Upper lobe of left lung (tissue), 6 donors: ENCODE results near the gene PRC1. TPM values are rescaled to one million over a fixed set of nuclear protein-coding genes. Genes with fewer than 3 reads are reported as not detected.
A peak's percentile ranks its signal among the peaks of the same experiment; 100 is the strongest.

Experiments used
- ATAC-seq, 2 donors: fragments of 200-7000 bp; cut with Tn5 transposase; one replicate each; pipeline ENCODE4 v1.9.1; 2022; ENCODE audit warnings: mild to moderate bottlenecking in 2 of 2, moderate library complexity in 2 of 2; ENCODE audit not compliant: low FRiP score in 2 of 2
- DNase-seq, 2 donors: peaks; one replicate each; pipeline ENCODE4 v3.0.0-alpha.2; 2019 to 2020
- H3K27ac ChIP-seq, 4 donors: fragments of 200-600 bp; sonication (generic); one replicate each; pipeline ENCODE4 v1.5.1; 2016 to 2019
- H3K27me3 ChIP-seq, 4 donors: fragments of 200-600 bp; sonication (generic); one replicate each; pipeline ENCODE4 v1.5.1; 2017 to 2019
- H3K36me3 ChIP-seq, 4 donors: fragments of 200-600 bp; sonication (generic); one replicate each; pipeline ENCODE4 v1.5.1; 2016 to 2019
- H3K4me1 ChIP-seq, 4 donors: fragments of 200-600 bp; sonication (generic); one replicate each; pipeline ENCODE4 v1.5.1; 2018 to 2019
- H3K4me3 ChIP-seq, 4 donors: fragments of 200-600 bp; sonication (generic); one replicate each; pipeline ENCODE4 v1.5.1; 2017 to 2019; ENCODE audit warnings: mild to moderate bottlenecking in 2 of 4, moderate library complexity in 1 of 4
- H3K9me3 ChIP-seq, 4 donors: fragments of 200-600 bp; sonication (generic); one replicate each; pipeline ENCODE4 v1.5.1; 2018 to 2019
- CTCF ChIP-seq, 6 experiments: fragments of 450-650 bp in 4 of 6; fragments of 200-600 bp in 2 of 6; sonication (generic) in 2 of 6; IDR thresholded peaks; one replicate each; pipeline ENCODE4 v1.5.1; 2016 to 2019; ENCODE audit warnings: antibody characterized with exemption in 6 of 6
- EP300 ChIP-seq, 4 donors: sonication (generic); formaldehyde crosslinking; IDR thresholded peaks; one replicate each; pipeline ENCODE4 v1.5.1; 2017; ENCODE audit warnings: antibody characterized with exemption in 4 of 4, control low read depth in 2 of 4
- POLR2A ChIP-seq, 4 donors: fragments of 450-650 bp; IDR thresholded peaks; one replicate each; pipeline ENCODE4 v1.5.1; 2016 to 2017; ENCODE audit warnings: antibody characterized with exemption in 4 of 4, mild to moderate bottlenecking in 2 of 4
- POLR2AphosphoS5 ChIP-seq, 2 donors: sonication (generic); formaldehyde crosslinking; IDR thresholded peaks; one replicate each; pipeline ENCODE4 v1.5.1; 2017; ENCODE audit warnings: antibody characterized with exemption in 2 of 2
- WGBS, 2 donors: methylation state at CpG; one replicate each; pipeline ENCODE4 v1.1.5; 2017 to 2018; 5-methylcytosine and 5-hydroxymethylcytosine counted together
- total RNA-seq, 6 donors: library from RNA; depleted of rRNA in 4 of 6; stranded (reverse); fragments of >200 nt in 4 of 6; gene quantifications; one replicate each; pipeline versions ENCODE4 v1.1.0 to v1.2.1, GENCODE V29; 2016 to 2021
- donor health status: DM: no; HTN: no; CAD: no; lungs with moderate emphysema.
- donor health status: DM: no; HTN: yes; CAD: no; lungs with severe emphysema.

The PRC1 gene
- total RNA-seq, 6 donors from 2014 or later = 4.1 to 20.0 (median 10.7) TPM

- Histone ChIP-seq H3K9me3 (no peaks in the 10 kb centered on the region), H3K36me3 (peaks cover 28 to 85% (median 75%) of the 10 kb centered on the region in 4 donors), H3K27ac (no peak overlapping the region), H3K4me1 (peaks cover under 1 to 7% (median 4%) of the 10 kb centered on the region in 4 donors), H3K4me3 (no peak overlapping the region), H3K27me3 (no peaks in the 10 kb centered on the region)
- peak in 1 of 2 donors; percentile 47 for DNase-seq
- no peak for ATAC-seq
- WGBS, 2 donors = 92 to 93% methylated on average over 8 to 22 of the region's 23 CpGs
- TF ChIP-seq POLR2AphosphoS5 (IDR thresholded peaks at IDR 0.05) (no peak), EP300 (IDR thresholded peaks at IDR 0.05) (no peak), POLR2A (IDR thresholded peaks at IDR 0.05) (no peak), CTCF (IDR thresholded peaks at IDR 0.05) (no peak)
Measured at GRCh38 chr15:90949979-90950675, 44.2 kb downstream of the PRC1 start.

- no peak overlapping the region for H3K4me3 ChIP-seq
- no peak overlapping the region for H3K27ac ChIP-seq
- no peak for DNase-seq
- no peaks in the 10 kb centered on the region for H3K27me3 ChIP-seq
- ATAC-seq = no peak
- H3K9me3 ChIP-seq = no peaks in the 10 kb centered on the region
- no peak for TF ChIP-seq EP300 (IDR thresholded peaks at IDR 0.05)
- no peak for TF ChIP-seq POLR2AphosphoS5 (IDR thresholded peaks at IDR 0.05)
- TF ChIP-seq POLR2A (IDR thresholded peaks at IDR 0.05) = no peak
- TF ChIP-seq CTCF (IDR thresholded peaks at IDR 0.05) = no peak
- no peaks in the 10 kb centered on the region for H3K4me1 ChIP-seq
- H3K36me3 ChIP-seq = peaks cover 40 to 97% (median 88%) of the 10 kb centered on the region in 4 donors
- WGBS, 2 donors = 82 to 99% methylated on average over 2 to 8 of the region's 8 CpGs
Measured at GRCh38 chr15:90948506-90948905, 45.8 kb downstream of the PRC1 start.

- Histone ChIP-seq H3K27ac (no peak overlapping the region), H3K36me3 (peaks cover 47 to 97% (median 89%) of the 10 kb centered on the region in 4 donors), H3K9me3 (no peaks in the 10 kb centered on the region), H3K4me1 (no peaks in the 10 kb centered on the region), H3K4me3 (no peak overlapping the region), H3K27me3 (no peaks in the 10 kb centered on the region)
- WGBS, 2 donors = 93 to 95% methylated on average over 12 to 16 of the region's 18 CpGs
- TF ChIP-seq POLR2AphosphoS5 (IDR thresholded peaks at IDR 0.05) (no peak), CTCF (IDR thresholded peaks at IDR 0.05) (no peak), POLR2A (IDR thresholded peaks at IDR 0.05) (no peak), EP300 (IDR thresholded peaks at IDR 0.05) (no peak)
- no peak for ATAC-seq
- no peak for DNase-seq
Measured at GRCh38 chr15:90947577-90948357, 46.6 kb downstream of the PRC1 start.

DNA sequence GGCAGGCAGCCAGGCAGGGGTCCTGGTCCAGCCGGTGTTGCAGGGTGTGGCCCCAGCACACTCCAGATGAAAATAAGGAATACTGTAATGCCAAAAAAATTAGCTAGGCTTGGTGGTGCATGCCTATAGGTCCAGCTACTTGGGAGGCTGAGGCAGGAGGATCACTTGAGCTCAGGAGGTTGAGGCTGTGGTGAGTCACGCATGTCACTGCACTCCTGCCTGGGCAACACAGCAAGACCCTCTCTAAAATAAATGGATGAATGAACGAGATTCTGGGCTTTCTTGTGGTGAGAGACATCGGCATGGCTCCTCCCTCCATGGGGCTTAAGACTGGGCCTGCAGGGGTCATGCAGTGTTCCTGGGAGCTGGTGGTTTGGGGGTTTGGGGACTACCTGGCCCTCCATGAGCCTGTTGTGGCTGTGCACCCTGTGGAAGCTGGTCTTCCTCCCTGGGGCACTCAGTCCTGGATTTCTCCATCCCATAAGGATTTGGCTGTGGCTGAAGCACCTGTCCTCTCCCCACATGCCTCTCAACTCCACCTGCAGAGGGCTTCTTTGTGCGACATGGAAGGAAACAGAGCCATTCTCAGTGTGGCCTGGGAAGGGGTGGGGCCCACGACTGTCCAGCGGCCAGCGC lies 47.3 kb downstream of the PRC1 start:
- Histone ChIP-seq H3K9me3 (no peaks in the 10 kb centered on the region), H3K27me3 (no peaks in the 10 kb centered on the region), H3K36me3 (peaks cover 54 to 97% (median 91%) of the 10 kb centered on the region in 4 donors), H3K4me1 (no peaks in the 10 kb centered on the region), H3K4me3 (no peak overlapping the region), H3K27ac (no peak overlapping the region)
- ATAC-seq (no peak), DNase-seq (no peak)
- 80 to 93% methylated on average over 7 to 8 of the region's 8 CpGs for WGBS, 2 donors
- TF ChIP-seq POLR2AphosphoS5 (IDR thresholded peaks at IDR 0.05) (no peak), EP300 (IDR thresholded peaks at IDR 0.05) (no peak), POLR2A (IDR thresholded peaks at IDR 0.05) (no peak), CTCF (IDR thresholded peaks at IDR 0.05) (no peak)
